ENCODE results near the gene F5.

Gene F5

GRCh38 chr1:169487133-169487532, 99.1 kb downstream of the F5 start:
- peaks cover 36% of the 10 kb centered on the region for H3K4me1 Mint-ChIP-seq
- H3K4me3 Mint-ChIP-seq = no peak overlapping the region

DNA sequence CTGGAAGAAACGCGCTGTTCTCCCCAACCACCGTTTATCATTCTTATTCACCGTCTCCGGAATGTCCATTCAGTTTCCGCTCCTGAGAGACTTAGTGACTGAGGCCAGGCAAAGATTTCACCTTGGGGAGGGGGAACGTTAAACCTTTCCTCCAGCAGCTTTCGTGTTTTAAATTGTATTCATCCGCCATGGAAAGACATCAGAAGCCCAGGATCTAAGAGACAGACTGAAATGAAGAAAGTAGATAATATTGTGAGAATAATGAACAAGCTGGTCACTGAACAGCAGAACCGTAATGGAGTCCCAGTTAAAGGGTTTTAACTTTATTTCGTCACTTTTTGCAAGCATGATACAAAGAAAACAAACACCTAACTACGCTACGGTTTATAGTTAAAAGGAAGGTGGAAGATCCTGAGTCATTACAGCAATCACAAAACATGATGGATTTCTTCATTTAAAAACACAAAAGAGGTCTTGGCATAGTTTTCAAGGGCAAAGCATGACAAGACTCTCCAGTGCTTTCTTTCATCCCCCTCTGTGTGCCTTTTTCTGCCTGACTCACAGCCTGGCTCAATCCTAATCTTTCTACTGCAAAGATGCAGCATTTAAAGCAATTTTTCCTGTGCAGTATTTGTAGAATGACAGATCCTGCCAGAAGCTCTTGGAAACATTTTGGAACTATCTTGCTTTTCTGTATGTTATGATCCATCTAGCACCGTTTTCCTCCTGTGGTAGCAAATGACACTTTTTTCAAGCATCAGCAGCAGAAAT, 99.8 kb downstream of the F5 start:
- ATAC-seq = no peak
- peak overlapping the region; percentile 91 for H3K27ac Mint-ChIP-seq
- no peaks in the 10 kb centered on the region for H3K27me3 Mint-ChIP-seq

More at GRCh38 chr1:169487133-169487532, 99.1 kb downstream of the F5 start:
- Mint-ChIP-seq H3K27ac (no peak overlapping the region), H3K27me3 (no peaks in the 10 kb centered on the region), H3K36me3 (no peaks in the 10 kb centered on the region), H3K9me3 (no peaks in the 10 kb centered on the region)
- ATAC-seq = no peak

DNA sequence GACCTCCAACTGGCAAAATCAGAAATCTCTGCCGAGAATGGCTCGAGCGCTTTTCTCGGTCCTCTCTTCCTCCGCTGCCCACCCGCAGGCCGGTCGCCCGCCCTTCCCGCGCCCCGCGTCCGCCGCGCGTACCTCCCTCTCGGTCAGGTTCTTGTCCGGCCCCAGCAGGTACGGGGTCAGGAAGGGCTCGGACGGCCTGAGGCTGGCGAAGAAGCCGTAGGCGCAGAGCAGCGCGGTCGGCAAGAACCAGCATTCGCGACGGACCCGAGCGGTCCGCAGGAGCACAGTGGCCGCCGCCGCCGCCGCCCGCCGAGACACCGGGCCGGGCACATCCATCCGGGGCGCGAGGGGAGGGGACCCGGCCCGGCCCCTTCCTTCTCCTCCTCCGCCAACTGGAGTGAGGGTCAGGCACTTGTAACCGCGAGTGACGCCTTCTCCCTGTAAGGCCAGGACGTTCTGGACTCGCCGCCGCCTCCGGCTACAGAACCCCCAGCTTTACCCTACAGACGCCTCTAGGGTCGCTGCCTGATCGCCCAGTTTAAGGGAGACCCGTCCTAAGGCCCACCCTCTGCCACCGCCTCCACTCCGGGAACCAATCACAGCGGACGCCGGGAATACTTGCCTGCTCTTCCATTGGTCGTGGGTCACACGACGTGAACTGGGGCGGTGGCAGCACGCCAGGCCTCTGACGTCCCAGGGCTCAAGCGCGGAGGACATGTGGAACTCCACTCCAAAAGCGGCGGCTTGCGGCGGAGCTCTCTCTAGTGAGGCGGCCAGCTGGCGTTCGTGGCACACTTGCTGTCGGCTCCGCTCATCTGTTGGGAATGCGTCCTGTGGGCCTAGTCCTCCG, 100.6 kb downstream of the F5 start, which contains the start of gene SLC19A2:
Gene SLC19A2 (minus strand): TSS at position 514 of the 850 bp plus-strand sequence. CDS start 178 bp downstream, at position 336.
- H3K27me3 Mint-ChIP-seq = no peaks in the 10 kb centered on the region
- peaks cover 36% of the 10 kb centered on the region for H3K4me1 Mint-ChIP-seq
- no peaks in the 10 kb centered on the region for H3K36me3 Mint-ChIP-seq
- ATAC-seq = peak; percentile 100
- no peaks in the 10 kb centered on the region for H3K9me3 Mint-ChIP-seq
- peak within 1 kb of the TSS; percentile 91 for H3K27ac Mint-ChIP-seq
- H3K4me3 Mint-ChIP-seq = peak within 1 kb of the TSS; percentile 94

More for the DNA sequence above, 99.8 kb downstream of the F5 start:
- no peaks in the 10 kb centered on the region for H3K9me3 Mint-ChIP-seq
- H3K4me1 Mint-ChIP-seq = peaks cover 36% of the 10 kb centered on the region
- H3K36me3 Mint-ChIP-seq = no peaks in the 10 kb centered on the region
- H3K4me3 Mint-ChIP-seq = peak overlapping the region; percentile 94

DNA sequence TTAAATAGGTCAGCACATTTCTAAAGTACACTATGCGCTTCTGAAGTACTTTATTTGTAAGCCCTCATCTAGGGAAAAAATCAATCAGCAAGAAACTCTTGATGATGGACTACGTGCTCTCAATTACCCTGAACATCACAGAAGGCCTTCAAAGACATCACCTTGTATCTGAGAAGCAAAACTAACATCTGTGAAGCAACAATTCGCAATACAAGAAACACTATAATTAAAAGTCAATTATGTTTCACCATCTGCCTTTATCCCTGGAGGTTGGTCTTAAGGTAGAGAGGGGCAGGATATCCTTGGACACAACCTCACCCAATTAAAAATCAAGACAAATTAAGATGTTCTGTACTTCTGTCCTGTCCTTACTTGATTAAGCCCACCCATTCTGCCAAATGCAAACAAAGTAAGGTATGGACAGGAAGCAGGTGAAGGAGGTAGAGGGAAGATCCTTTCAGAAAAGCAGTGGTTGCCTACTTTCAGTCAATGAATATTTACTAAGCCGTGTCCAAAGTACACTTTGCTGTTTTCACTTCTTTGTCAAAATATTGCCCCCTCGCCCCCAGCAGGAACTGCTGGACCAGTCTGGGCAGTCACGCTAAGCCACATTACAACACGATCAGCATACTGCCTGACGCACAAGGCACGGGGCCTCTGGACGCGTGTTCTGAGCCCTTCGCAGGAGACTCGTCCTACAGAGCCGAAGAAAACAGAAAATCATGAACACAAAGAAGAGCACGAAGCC, 101.4 kb downstream of the F5 start:
- H3K4me1 Mint-ChIP-seq = peaks cover 36% of the 10 kb centered on the region
- peak overlapping the region; percentile 91 for H3K27ac Mint-ChIP-seq
- H3K27me3 Mint-ChIP-seq = no peaks in the 10 kb centered on the region
- H3K9me3 Mint-ChIP-seq = no peaks in the 10 kb centered on the region
- no peaks in the 10 kb centered on the region for H3K36me3 Mint-ChIP-seq
- H3K4me3 Mint-ChIP-seq = peak overlapping the region; percentile 94
- peak; percentile 58 for ATAC-seq

GRCh38 chr1:169484101-169484500, 102.2 kb downstream of the F5 start:
- ATAC-seq = no peak
- peaks cover 36% of the 10 kb centered on the region for H3K4me1 Mint-ChIP-seq
- H3K9me3 Mint-ChIP-seq = no peaks in the 10 kb centered on the region
- H3K4me3 Mint-ChIP-seq = peak overlapping the region; percentile 16
- H3K36me3 Mint-ChIP-seq = no peaks in the 10 kb centered on the region
- peak overlapping the region; percentile 91 for H3K27ac Mint-ChIP-seq
- no peaks in the 10 kb centered on the region for H3K27me3 Mint-ChIP-seq

DNA sequence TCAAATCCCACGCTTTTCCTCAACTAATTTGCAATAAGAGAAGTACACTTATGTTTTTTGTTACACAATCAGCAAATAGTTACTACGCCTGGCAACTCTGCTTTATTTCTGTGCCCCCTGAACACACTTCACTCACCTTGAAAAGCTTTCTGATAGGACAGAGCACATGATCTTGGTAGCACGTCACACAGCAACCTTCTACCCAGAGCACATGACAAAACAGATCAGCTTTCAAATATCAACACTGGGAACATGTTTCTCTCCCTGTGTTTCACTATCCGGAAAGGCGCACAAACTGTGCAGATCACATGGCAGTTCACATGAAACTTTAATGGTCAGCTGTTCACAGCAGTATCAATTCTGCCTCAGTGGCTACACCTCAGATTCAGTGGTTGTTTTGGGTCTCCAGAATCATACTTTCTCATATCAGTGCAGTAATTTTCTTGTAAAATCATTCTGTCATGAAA, 102.7 kb downstream of the F5 start:
- Mint-ChIP-seq H3K9me3 (no peaks in the 10 kb centered on the region), H3K4me3 (no peak overlapping the region), H3K27ac (no peak overlapping the region), H3K4me1 (peaks cover 36% of the 10 kb centered on the region), H3K27me3 (no peaks in the 10 kb centered on the region), H3K36me3 (no peaks in the 10 kb centered on the region)
- ATAC-seq = no peak

- H3K36me3 Mint-ChIP-seq = peaks cover 15% of the 10 kb centered on the region
- no peak for ATAC-seq
- H3K9me3 Mint-ChIP-seq = no peaks in the 10 kb centered on the region
- peaks cover 13% of the 10 kb centered on the region for H3K4me1 Mint-ChIP-seq
- no peak overlapping the region for H3K27ac Mint-ChIP-seq
- no peaks in the 10 kb centered on the region for H3K27me3 Mint-ChIP-seq
- no peak overlapping the region for H3K4me3 Mint-ChIP-seq
Measured at GRCh38 chr1:169479363-169480066, 106.8 kb downstream of the F5 start.

GRCh38 chr1:169478094-169478672, 108.1 kb downstream of the F5 start:
- no peak for ATAC-seq
- Mint-ChIP-seq H3K36me3 (peaks cover 15% of the 10 kb centered on the region), H3K9me3 (no peaks in the 10 kb centered on the region), H3K27ac (no peak overlapping the region), H3K27me3 (no peaks in the 10 kb centered on the region), H3K4me3 (no peak overlapping the region), H3K4me1 (no peaks in the 10 kb centered on the region)

- H3K4me1 Mint-ChIP-seq = no peaks in the 10 kb centered on the region
- H3K27me3 Mint-ChIP-seq = no peaks in the 10 kb centered on the region
- no peak overlapping the region for H3K4me3 Mint-ChIP-seq
- no peak overlapping the region for H3K27ac Mint-ChIP-seq
- no peaks in the 10 kb centered on the region for H3K9me3 Mint-ChIP-seq
- ATAC-seq = no peak
- peaks cover 15% of the 10 kb centered on the region for H3K36me3 Mint-ChIP-seq
Measured at GRCh38 chr1:169475806-169476387, 110.4 kb downstream of the F5 start.

DNA sequence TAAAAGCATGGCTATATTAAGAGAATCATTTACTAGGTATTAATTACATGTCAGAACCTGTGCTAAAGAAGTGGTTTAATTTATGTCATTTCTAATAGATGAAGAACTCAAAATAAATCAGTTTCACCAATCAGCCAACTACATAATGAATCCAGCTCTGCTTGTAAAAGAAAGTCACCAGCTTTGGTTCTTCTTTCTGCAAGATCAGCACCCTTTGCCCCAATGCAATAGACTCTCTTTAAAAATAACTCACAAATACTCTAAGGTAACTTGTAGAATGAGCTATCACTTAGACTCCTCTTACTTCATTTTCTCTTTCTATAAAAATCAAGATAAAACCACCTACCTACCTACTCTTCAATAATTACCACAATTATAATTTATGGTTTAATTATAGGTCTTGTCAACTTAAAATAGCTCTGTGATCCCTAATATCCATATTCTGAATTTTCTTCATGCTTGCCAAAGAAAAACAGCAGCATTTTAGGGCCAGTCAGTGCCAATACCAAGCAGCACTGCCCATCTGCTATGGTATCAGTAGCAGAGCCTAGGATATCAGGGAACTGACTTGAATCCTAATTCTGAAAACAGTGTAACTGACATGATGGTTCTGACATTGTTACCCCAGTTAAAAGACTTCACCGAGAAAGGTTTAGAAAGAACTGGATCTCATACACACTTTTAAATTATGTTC, 111.8 kb downstream of the F5 start:
- H3K4me1 Mint-ChIP-seq = no peaks in the 10 kb centered on the region
- H3K27ac Mint-ChIP-seq = no peak overlapping the region
- H3K4me3 Mint-ChIP-seq = no peak overlapping the region

DNA sequence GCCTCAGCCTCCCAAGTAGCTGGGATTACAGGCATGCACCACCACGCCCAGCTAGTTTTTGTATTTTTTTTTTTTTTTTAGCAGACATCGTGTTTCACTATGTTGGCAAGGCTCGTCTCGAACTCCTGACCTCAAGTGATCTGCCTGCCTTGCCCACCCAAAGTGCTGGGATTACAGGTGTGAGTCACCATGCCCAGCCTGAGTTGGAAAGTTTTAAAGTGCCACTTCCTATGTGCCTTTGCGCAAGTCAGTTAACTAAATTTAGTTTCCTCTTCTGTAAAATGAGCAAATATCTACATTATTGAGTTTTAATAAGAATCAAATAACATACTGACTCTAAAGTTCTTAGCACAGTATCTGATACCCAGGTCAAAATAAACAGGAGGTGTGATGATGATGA, 112.9 kb downstream of the F5 start:
- no peak for ATAC-seq
- H3K27ac Mint-ChIP-seq = no peak overlapping the region
- no peaks in the 10 kb centered on the region for H3K9me3 Mint-ChIP-seq
- peaks cover 15% of the 10 kb centered on the region for H3K36me3 Mint-ChIP-seq
- no peak overlapping the region for H3K4me3 Mint-ChIP-seq
- no peaks in the 10 kb centered on the region for H3K4me1 Mint-ChIP-seq
- no peaks in the 10 kb centered on the region for H3K27me3 Mint-ChIP-seq

More for the DNA sequence above, 111.8 kb downstream of the F5 start:
- Mint-ChIP-seq H3K9me3 (no peaks in the 10 kb centered on the region), H3K27me3 (no peaks in the 10 kb centered on the region), H3K36me3 (peaks cover 15% of the 10 kb centered on the region)
- no peak for ATAC-seq

DNA sequence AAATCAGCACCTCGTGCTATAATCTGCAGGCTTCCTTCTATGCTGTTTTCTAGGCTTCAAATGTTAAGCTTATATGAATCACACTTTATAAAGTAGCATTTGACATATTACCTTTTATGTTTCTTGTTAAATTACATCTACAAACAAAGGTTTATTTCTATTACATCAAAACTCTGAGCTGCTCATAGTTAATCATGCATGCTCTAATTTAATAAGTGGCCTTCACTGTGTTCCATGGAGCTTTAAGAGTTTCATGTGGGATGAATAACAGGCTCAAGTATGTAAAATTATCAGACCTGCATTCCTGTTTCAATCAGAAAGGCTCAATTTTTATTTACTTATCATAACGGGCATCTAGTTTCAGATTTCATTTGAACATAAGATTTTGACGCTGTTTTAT, 113.5 kb downstream of the F5 start:
- H3K9me3 Mint-ChIP-seq = no peaks in the 10 kb centered on the region
- ATAC-seq = no peak
- H3K4me1 Mint-ChIP-seq = no peaks in the 10 kb centered on the region
- H3K27me3 Mint-ChIP-seq = no peaks in the 10 kb centered on the region
- H3K4me3 Mint-ChIP-seq = no peak overlapping the region
- peaks cover 16% of the 10 kb centered on the region for H3K36me3 Mint-ChIP-seq
- H3K27ac Mint-ChIP-seq = no peak overlapping the region

GRCh38 chr1:169468982-169469381, 117.3 kb downstream of the F5 start:
- Mint-ChIP-seq H3K4me3 (no peak overlapping the region), H3K4me1 (no peaks in the 10 kb centered on the region), H3K9me3 (no peaks in the 10 kb centered on the region), H3K27ac (peak overlapping the region; percentile 9), H3K27me3 (no peaks in the 10 kb centered on the region), H3K36me3 (peaks cover 6% of the 10 kb centered on the region)
- ATAC-seq = no peak
